ENCODE results near the gene REM1. TPM values are rescaled to one million over a fixed set of nuclear protein-coding genes. Genes with fewer than 3 reads are reported as not detected.
A peak's percentile ranks its signal among the peaks of the same experiment; 100 is the strongest.
"Not testable (repeated sequence)": the region's sequence is repeated elsewhere in the genome, so short reads cannot be mapped to it uniquely, and the experiment has no call there.

REM1 gene
- total RNA-seq, 1 donor from 2014 or later, result not detected

DNA sequence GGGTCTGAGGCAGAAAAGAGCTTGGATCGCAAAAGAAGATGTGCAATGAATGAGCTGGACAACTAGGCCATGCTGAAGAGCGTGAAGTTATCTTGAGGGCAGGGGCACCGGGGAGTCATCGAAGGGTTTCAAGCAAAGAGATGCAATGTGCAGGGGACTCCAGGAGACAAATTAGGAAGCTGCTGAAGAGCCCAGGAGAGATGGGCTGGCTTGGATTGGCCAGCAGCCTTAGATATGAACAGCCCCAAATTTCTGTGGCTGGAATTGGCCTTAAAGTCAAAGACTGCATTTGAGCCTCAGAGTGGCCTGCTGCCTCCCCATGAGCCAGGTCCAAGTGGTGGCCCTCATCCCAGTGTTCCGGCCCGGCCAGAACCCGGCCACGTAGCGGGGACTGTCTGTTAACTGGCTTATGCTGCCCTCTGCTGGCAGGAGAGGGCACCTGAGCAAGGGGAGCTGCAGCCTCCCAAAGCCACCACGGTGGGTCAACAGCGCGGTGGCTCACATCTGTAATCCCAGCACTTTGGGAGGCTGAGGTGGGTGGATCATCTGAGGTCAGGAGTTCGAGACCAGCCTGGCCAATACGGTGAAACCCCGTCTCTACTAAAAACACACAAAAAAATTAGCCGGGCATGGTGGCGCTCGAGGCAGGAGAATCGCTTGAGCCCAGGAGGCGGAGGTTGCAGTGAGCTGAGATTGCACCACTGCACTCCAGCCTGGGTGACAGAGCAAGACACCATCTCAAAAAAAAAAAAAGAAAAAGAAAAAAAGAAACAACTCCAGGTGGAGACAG lies 28.0 kb downstream of the REM1 start:
- H2AFZ ChIP-seq (ENCODE audit: low read depth, low read length); H3K4me1 Mint-ChIP-seq (ENCODE audit: low read depth, unreplicated experiment); H3K4me3 Mint-ChIP-seq (ENCODE audit: unreplicated experiment); H3K36me3 ChIP-seq (ENCODE audit: insufficient read depth, low read length); H3K9me3 Mint-ChIP-seq (ENCODE audit: unreplicated experiment); H3K36me3 Mint-ChIP-seq (ENCODE audit: low read depth, unreplicated experiment); H3K79me2 ChIP-seq (ENCODE audit: insufficient read depth, low read length); H3K27me3 ChIP-seq (ENCODE audit: insufficient read depth, low read length); H3K27ac ChIP-seq (ENCODE audit: low read depth, low read length); H3K9me3 ChIP-seq (ENCODE audit: insufficient read depth, low read depth, low read length); H3K4me1 ChIP-seq (ENCODE audit: insufficient read depth, low read length); H3K9ac ChIP-seq (ENCODE audit: low read length); H3K4me2 ChIP-seq (ENCODE audit: low read length); H3K4me3 ChIP-seq (ENCODE audit: insufficient read depth, low read depth, low read length); H4K20me1 ChIP-seq (ENCODE audit: insufficient read depth, low read length); FAIRE-seq; H3K27ac Mint-ChIP-seq (ENCODE audit: unreplicated experiment): not testable (repeated sequence)
- TF ChIP-seq, protein P1, sequence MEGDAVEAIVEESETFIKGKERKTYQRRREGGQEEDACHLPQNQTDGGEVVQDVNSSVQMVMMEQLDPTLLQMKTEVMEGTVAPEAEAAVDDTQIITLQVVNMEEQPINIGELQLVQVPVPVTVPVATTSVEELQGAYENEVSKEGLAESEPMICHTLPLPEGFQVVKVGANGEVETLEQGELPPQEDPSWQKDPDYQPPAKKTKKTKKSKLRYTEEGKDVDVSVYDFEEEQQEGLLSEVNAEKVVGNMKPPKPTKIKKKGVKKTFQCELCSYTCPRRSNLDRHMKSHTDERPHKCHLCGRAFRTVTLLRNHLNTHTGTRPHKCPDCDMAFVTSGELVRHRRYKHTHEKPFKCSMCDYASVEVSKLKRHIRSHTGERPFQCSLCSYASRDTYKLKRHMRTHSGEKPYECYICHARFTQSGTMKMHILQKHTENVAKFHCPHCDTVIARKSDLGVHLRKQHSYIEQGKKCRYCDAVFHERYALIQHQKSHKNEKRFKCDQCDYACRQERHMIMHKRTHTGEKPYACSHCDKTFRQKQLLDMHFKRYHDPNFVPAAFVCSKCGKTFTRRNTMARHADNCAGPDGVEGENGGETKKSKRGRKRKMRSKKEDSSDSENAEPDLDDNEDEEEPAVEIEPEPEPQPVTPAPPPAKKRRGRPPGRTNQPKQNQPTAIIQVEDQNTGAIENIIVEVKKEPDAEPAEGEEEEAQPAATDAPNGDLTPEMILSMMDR (IDR thresholded peaks at IDR 0.05; ENCODE audit: insufficient read depth, low read depth, low read length), result peak; percentile 66
- DNase-seq (ENCODE audit: low read depth), result peak; percentile 24
- peaks cover 21% of the 10 kb centered on the region for H3K27me3 Mint-ChIP-seq (ENCODE audit: low read depth, unreplicated experiment)

- no peaks in the 10 kb centered on the region for H3K4me1 ChIP-seq (ENCODE audit: insufficient read depth, low read length)
- no peak overlapping the region for H3K4me2 ChIP-seq (ENCODE audit: low read length)
- H3K27me3 Mint-ChIP-seq (ENCODE audit: low read depth, unreplicated experiment), result peaks cover 28% of the 10 kb centered on the region
- TF ChIP-seq, protein P1 (IDR thresholded peaks at IDR 0.05; ENCODE audit: insufficient read depth, low read depth, low read length), result no peak
- TF ChIP-seq EZH2 (IDR thresholded peaks at IDR 0.05; ENCODE audit: insufficient read depth, low read length), result no peak
- no peaks in the 10 kb centered on the region for H3K79me2 ChIP-seq (ENCODE audit: insufficient read depth, low read length)
- H3K9ac ChIP-seq (ENCODE audit: low read length), result no peak overlapping the region
- H3K9me3 ChIP-seq (ENCODE audit: insufficient read depth, low read depth, low read length), result no peaks in the 10 kb centered on the region
- no peak overlapping the region for H3K27ac ChIP-seq (ENCODE audit: low read depth, low read length)
- H3K4me3 ChIP-seq (ENCODE audit: insufficient read depth, low read depth, low read length), result no peak overlapping the region
- H2AFZ ChIP-seq (ENCODE audit: low read depth, low read length), result no peak overlapping the region
- no peak overlapping the region for H3K27ac Mint-ChIP-seq (ENCODE audit: unreplicated experiment)
- DNase-seq (ENCODE audit: low read depth) (no peak), FAIRE-seq (no peak)
- H3K4me1 Mint-ChIP-seq (ENCODE audit: low read depth, unreplicated experiment), result no peaks in the 10 kb centered on the region
- H3K27me3 ChIP-seq (ENCODE audit: insufficient read depth, low read length), result peaks cover 2% of the 10 kb centered on the region
- H3K4me3 Mint-ChIP-seq (ENCODE audit: unreplicated experiment), result no peak overlapping the region
- peaks cover 11% of the 10 kb centered on the region for H3K9me3 Mint-ChIP-seq (ENCODE audit: unreplicated experiment)
- no peaks in the 10 kb centered on the region for H3K36me3 Mint-ChIP-seq (ENCODE audit: low read depth, unreplicated experiment)
- no peaks in the 10 kb centered on the region for H3K36me3 ChIP-seq (ENCODE audit: insufficient read depth, low read length)
- H4K20me1 ChIP-seq (ENCODE audit: insufficient read depth, low read length), result no peaks in the 10 kb centered on the region
These were observed 30.8 kb downstream of the REM1 start for GRCh38 chr20:31505903-31506302.

DNA sequence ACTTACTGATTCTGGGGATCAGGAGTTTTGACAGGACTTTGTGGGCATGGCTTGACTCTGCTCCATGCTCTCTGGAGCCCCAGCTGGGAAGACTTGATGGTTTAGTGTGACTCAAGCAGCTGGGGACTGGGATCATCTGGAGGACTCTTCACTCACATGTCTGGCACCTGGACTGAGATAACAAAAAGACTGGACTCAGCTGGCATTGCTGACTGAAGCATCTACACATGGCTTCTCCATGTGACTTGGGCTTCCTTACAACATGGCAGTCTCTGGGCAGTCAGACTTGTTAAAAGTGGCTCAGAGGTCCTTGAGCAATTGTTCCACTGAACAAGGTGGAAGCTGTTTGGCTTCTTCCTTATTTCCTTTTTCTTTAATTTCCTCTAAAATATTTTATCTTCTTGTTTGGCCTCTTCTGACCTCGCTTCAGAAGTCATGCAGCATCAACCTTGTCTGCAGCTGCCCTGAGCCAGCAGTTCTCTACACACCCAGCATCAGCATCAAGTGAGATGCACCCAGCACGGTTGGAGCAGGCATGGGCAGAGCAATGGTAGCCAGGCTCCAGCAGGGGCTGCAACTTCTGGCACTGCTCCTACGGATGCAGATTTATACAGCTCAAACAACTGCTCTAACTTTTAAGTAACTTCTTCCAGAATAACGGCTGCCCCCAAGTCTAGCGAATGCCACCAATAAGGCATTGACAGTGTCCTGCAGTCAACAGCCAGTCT lies 33.6 kb downstream of the REM1 start:
- no peak overlapping the region for H2AFZ ChIP-seq (ENCODE audit: low read depth, low read length)
- H3K4me1 ChIP-seq (ENCODE audit: insufficient read depth, low read length), result no peaks in the 10 kb centered on the region
- Mint-ChIP-seq H3K27ac (ENCODE audit: unreplicated experiment) (no peak overlapping the region), H3K9me3 (ENCODE audit: unreplicated experiment) (peaks cover 11% of the 10 kb centered on the region), H3K4me1 (ENCODE audit: low read depth, unreplicated experiment) (no peaks in the 10 kb centered on the region), H3K4me3 (ENCODE audit: unreplicated experiment) (no peak overlapping the region), H3K27me3 (ENCODE audit: low read depth, unreplicated experiment) (peaks cover 21% of the 10 kb centered on the region), H3K36me3 (ENCODE audit: low read depth, unreplicated experiment) (no peaks in the 10 kb centered on the region)
- no peaks in the 10 kb centered on the region for H3K9me3 ChIP-seq (ENCODE audit: insufficient read depth, low read depth, low read length)
- H3K4me3 ChIP-seq (ENCODE audit: insufficient read depth, low read depth, low read length), result no peak overlapping the region
- TF ChIP-seq, protein P1 (IDR thresholded peaks at IDR 0.05; ENCODE audit: insufficient read depth, low read depth, low read length), result no peak
- no peak for TF ChIP-seq EZH2 (IDR thresholded peaks at IDR 0.05; ENCODE audit: insufficient read depth, low read length)
- H3K27ac ChIP-seq (ENCODE audit: low read depth, low read length), result no peak overlapping the region
- H3K27me3 ChIP-seq (ENCODE audit: insufficient read depth, low read length), result peaks cover under 1% of the 10 kb centered on the region
- DNase-seq (ENCODE audit: low read depth), result no peak
- no peak overlapping the region for H3K4me2 ChIP-seq (ENCODE audit: low read length)
- H4K20me1 ChIP-seq (ENCODE audit: insufficient read depth, low read length), result no peaks in the 10 kb centered on the region
- H3K36me3 ChIP-seq (ENCODE audit: insufficient read depth, low read length), result no peaks in the 10 kb centered on the region
- H3K79me2 ChIP-seq (ENCODE audit: insufficient read depth, low read length), result no peaks in the 10 kb centered on the region
- FAIRE-seq, result no peak
- no peak overlapping the region for H3K9ac ChIP-seq (ENCODE audit: low read length)
